ENCODE data around the gene NUP93.

GRCh38 chr16:56747486-56748045 is 17.6 kb downstream of the NUP93 start:
- TF ChIP-seq CTCF (IDR thresholded peaks at IDR 0.05; ENCODE audit: extremely low read depth in 1 of 2, insufficient read depth in 1 of 2, low read depth in 1 of 2, low read length in 2 of 2) (no peak), EZH2 (IDR thresholded peaks at IDR 0.05; ENCODE audit: borderline replicate concordance, low read depth, low read length, severe bottlenecking) (no peak), POLR2AphosphoS5 (IDR thresholded peaks at IDR 0.05; ENCODE audit: insufficient read depth, low read depth, low read length) (no peak), MYC (IDR thresholded peaks at IDR 0.05; ENCODE audit: low read depth, low read length) (no peak), MAX (IDR thresholded peaks at IDR 0.05; ENCODE audit: insufficient read depth, insufficient read length) (no peak), POLR2A (IDR thresholded peaks at IDR 0.05; ENCODE audit: low read depth, low read length) (no peak), JUN (IDR thresholded peaks at IDR 0.05; ENCODE audit: borderline replicate concordance, insufficient read depth, insufficient read length, low read depth) (no peak), GATA2 (IDR thresholded peaks at IDR 0.05; ENCODE audit: insufficient read depth, insufficient read length, low read depth, low read length) (no peak), FOS (IDR thresholded peaks at IDR 0.05; ENCODE audit: borderline replicate concordance, insufficient read depth, low read length) (no peak)
